ENCODE data around the gene POLR1B.

DNA sequence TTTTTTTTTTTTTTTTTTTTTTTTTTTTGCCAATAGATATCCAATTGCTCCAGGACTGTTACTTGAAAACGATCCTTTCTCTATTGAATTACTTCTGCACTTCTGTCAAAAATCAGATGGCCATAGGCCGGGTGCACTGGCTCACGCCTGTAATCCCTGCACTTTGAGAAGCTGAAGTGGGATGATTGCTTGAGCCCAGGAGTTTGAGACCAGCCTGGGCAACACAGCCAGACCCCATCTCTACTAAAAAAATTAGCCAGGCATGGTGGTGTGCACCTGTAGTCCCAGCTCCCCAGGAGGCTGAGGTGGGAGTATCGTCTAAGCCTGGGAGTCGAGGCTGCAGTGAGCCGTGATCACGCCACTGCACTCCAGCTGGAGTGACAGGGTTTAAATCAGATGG lies 37.8 kb downstream of the POLR1B start:
- TF ChIP-seq ZNF724P (CRISPR knock-in tag; IDR thresholded peaks at IDR 0.05; ENCODE audit: borderline replicate concordance) (no peak), POLR2A (IDR thresholded peaks at IDR 0.05; ENCODE audit: insufficient read depth in 1 of 2, low read depth in 2 of 2, low read length in 2 of 2) (no peak), PAWR (CRISPR knock-in tag; IDR thresholded peaks at IDR 0.05; ENCODE audit: borderline replicate concordance) (no peak), SALL2 (CRISPR knock-in tag; IDR thresholded peaks at IDR 0.05) (no peak), ZNF224 (CRISPR knock-in tag; IDR thresholded peaks at IDR 0.05) (no peak)
- TF ChIP-seq, protein P1, sequence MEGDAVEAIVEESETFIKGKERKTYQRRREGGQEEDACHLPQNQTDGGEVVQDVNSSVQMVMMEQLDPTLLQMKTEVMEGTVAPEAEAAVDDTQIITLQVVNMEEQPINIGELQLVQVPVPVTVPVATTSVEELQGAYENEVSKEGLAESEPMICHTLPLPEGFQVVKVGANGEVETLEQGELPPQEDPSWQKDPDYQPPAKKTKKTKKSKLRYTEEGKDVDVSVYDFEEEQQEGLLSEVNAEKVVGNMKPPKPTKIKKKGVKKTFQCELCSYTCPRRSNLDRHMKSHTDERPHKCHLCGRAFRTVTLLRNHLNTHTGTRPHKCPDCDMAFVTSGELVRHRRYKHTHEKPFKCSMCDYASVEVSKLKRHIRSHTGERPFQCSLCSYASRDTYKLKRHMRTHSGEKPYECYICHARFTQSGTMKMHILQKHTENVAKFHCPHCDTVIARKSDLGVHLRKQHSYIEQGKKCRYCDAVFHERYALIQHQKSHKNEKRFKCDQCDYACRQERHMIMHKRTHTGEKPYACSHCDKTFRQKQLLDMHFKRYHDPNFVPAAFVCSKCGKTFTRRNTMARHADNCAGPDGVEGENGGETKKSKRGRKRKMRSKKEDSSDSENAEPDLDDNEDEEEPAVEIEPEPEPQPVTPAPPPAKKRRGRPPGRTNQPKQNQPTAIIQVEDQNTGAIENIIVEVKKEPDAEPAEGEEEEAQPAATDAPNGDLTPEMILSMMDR (CRISPR knock-in tag; IDR thresholded peaks at IDR 0.05): no peak
- TF ChIP-seq, protein P2, sequence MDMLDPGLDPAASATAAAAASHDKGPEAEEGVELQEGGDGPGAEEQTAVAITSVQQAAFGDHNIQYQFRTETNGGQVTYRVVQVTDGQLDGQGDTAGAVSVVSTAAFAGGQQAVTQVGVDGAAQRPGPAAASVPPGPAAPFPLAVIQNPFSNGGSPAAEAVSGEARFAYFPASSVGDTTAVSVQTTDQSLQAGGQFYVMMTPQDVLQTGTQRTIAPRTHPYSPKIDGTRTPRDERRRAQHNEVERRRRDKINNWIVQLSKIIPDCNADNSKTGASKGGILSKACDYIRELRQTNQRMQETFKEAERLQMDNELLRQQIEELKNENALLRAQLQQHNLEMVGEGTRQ (IDR thresholded peaks at IDR 0.05; ENCODE audit: low read depth, low read length): no peak
- TF ChIP-seq, protein P2 (CRISPR knock-in tag; IDR thresholded peaks at IDR 0.05; ENCODE audit: borderline replicate concordance): no peak
- TF ChIP-seq, protein P3, sequence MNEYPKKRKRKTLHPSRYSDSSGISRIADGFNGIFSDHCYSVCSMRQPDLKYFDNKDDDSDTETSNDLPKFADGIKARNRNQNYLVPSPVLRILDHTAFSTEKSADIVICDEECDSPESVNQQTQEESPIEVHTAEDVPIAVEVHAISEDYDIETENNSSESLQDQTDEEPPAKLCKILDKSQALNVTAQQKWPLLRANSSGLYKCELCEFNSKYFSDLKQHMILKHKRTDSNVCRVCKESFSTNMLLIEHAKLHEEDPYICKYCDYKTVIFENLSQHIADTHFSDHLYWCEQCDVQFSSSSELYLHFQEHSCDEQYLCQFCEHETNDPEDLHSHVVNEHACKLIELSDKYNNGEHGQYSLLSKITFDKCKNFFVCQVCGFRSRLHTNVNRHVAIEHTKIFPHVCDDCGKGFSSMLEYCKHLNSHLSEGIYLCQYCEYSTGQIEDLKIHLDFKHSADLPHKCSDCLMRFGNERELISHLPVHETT (CRISPR knock-in tag; conservative IDR thresholded peaks at IDR 0.05): no peak

Data from HepG2 (cell line).